HTERT RPE-1 (cell line): ENCODE data around the gene TENM4.

Experiments
- in situ Hi-C: fragments of 300-500 bp; cut with MboI; formaldehyde crosslinking; loops from 4 replicates; pipeline ENCODE4 v1.14.3; 2020; ENCODE audit warnings: low sequenced_read_pairs

The TENM4 gene

GRCh38 chr11:79453617-79454016 lies 12.8 kb upstream of the TENM4 start:
- in situ Hi-C loops = no loop called here

GRCh38 chr11:79449040-79449439 lies 8.2 kb upstream of the TENM4 start:
- in situ Hi-C loops = no loop called here

DNA sequence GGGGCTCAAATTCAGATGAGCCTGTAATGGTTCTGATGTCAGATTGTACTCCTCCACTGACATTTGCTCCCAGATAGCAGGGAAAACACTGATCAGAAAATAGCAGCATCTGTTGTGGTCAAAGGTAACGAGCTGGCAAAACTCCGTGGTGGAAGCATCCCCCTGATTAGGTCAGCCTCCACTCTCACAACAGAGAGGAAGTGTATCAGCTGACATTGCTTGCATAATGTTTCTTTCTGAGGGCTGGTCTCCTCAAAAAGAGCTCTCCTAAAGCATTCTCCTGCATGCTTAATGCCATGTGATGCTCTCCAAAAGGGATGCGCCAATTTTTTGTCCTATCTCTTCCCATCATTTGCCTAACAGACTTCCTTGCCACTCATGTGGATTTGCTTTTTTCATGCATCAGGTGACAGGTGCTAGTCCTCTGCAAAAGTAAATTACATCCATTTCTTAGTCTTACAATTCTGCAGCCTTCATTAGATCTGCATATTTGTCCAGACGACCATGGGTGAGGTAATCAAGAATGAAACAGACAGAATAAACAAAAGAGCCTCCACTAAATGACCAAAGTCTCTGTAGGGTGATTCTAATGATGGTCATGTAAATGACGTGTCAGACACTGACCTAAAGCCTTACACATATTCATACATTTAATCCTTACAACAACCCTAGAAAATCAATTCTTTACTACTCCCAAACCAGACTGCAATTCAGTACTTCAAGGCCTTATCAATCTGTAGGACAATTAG lies 6.4 kb upstream of the TENM4 start:
- in situ Hi-C loops = no loop called here

DNA sequence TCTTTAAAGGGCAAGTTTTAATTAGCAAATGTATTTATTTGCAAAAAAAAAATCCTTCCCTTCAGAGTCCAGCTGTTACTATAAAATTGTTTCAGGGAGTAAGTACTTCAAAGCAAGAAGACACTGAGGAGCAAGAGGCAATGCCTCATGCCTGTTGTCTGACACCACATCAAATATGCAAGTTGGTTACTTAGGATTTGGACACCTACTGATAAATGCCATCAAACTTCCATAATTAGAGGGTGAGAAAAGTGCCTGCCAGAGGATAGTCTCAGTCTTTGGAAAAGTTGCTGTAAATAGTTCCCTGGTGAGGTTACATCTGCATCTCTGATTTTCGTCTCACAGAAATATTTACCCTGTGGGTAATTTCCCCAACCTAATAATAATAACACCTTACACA lies 4.1 kb upstream of the TENM4 start:
- in situ Hi-C loops = no loop called here

GRCh38 chr11:79441461-79441875 lies 638 bp upstream of the TENM4 start:
- in situ Hi-C loops = no loop called here

DNA sequence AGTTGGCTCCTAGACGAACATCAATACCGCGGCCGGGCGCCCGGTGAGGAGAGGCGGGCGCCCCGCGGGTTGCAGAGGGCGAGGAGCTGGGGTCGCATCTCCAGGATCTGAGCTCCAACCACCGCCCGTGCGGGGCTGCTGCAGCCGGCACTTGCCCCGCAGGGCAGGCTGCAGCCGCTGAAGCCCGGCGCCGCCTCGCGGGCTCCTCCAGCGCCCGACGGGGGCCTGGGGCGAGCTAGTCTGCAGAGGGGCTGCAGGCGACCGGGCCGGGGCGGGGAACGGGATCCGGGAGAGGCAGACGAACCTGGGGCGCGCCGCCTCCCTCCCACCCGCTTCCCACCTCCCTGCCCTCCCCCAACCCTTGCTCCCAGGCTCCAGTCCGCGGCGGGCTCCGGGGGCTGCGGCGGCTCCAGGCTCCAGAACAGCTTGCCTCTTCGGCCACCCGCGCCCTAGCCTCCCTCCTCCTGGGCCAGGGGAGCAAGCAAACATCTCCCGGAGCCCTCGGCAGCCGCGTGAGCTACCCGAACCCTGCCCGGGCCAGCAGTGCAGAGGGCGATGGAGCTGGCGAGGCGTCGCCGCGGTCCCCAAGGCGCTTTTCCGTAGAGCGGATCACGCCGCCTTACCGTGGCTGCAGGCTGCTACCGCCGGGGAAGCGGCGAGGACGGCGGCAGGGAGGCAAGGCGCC lies 802 bp downstream of the TENM4 start:
- in situ Hi-C loops = no loop called here

GRCh38 chr11:79439410-79439885 lies 1.4 kb downstream of the TENM4 start:
- in situ Hi-C loops = no loop called here

GRCh38 chr11:79438631-79439409 lies 2.0 kb downstream of the TENM4 start:
- in situ Hi-C loops = no loop called here

DNA sequence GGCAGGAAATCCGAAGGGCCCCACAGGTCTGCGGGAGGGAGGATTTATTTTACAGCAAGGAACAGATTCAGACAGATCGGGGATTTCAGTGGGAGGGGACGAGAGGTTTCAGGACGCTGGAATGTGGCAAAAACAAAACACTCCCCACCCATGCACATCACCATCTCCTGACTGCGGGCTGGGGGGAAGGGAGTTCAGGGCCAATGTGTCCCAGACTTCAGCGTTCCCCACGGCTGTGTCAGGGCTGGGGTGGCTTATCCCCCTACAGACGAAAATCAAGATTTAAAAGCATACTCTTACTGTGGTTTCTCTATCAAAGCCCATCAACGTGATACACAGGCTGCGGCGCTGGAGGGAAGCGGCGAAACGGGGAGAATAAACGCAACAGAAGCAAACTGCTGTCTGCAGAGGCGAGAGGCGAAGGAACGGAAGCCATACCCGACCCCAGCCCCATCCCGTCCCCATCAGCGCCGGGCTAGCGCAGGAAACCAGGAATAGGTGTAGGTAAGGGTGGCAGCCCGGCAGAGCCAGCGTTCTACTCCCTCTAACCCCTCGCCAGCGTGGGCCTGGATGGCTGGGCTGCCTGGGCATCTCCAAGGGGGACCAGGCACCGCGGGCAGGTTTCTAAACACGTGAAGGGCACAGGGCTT lies 2.7 kb downstream of the TENM4 start:
- in situ Hi-C loops = no loop called here

GRCh38 chr11:79437278-79437980 lies 3.4 kb downstream of the TENM4 start:
- in situ Hi-C loops = no loop called here

DNA sequence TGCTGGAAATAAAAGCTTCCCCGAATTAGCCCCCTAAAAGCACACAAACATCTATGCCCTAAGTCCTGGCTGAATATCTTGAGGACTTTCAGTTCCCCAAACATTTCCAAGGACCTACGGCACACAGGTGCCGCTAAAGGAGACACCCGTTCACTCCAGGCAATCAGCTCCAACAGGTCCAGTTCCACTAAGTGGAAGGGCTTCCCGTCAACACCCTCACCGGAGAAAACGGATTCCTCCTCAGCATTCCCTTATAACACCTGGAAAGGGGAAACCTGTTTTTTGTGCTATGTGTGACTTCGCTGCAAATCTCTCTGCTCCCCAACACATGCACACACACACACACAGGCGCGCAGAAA lies 3.9 kb downstream of the TENM4 start:
- in situ Hi-C loops = no loop called here

DNA sequence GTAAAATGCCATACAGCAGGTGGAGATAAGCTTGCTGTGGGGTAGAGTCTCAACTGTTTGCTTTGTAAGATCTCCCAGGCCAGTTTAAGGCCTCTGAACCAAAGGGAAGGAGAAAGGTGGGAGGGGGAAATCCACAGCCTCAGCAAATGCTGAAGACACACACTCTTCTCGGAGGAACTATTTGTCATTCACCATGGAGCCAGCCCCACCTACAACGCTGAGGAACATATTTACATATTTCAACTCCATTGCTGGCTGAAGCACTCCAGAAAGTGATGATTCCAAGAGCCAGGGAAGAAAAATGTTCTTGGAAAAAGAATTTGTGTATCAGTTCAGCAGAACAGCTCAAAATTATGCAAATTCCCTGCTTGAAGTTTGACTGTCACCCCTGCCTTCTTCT lies 6.5 kb downstream of the TENM4 start:
- in situ Hi-C loops = no loop called here

GRCh38 chr11:79432138-79432537 lies 8.7 kb downstream of the TENM4 start:
- in situ Hi-C loops = no loop called here

DNA sequence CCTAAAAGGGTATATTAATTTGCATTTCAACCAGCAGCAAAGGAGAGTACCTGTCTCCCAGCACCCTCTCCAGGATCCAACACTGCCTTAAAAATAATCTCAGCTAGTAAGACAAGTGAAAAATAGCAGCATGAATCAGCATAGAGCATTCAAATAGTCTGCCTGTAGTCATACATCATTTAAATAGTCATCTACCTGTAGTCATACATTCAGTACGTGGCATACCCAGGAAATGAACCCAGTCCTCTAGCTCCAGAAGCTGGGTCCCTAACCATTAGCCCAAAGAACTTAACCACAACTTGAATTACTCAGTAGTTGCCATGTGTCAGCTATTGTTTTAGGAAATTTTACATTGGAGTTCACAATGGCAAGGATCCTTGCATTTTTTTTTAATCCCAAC lies 9.3 kb downstream of the TENM4 start:
- in situ Hi-C loops = no loop called here

DNA sequence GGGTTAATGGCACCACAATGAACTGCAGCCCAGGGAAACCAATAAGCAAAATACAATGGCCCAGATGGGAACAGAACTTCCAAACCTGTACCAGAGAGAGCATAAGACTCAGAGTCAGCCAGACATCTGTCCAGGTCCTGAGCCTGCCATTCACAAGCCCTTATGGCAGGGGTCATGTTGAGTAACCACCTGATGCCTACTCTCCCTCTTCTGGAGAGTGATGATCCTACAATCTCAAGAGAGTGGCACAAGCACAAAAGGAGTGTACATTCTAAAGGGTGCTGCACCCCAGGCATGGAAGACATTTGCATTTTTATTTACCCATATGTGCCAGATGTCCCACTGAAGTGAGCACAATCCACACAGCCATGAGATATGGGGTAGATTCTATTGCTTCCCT lies 10.6 kb downstream of the TENM4 start:
- in situ Hi-C loops = no loop called here

DNA sequence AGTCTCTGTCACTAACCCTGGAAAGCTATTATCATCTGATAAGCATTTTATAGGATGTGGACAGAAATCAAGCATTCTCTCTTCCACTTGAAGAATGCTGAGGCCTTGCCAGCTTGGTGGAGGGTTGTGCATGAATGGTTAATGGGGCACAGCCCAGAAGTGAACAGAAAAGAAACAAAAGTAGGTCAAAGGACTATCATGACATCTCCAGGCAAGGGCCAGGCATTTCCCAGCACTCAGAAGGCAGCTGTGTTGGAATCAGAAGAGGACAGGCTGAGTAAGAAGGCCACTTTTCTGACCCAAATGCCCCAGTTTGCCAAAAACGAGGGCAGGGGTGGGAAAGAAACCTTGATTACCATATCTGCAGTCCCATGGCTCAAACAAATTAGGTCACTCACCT lies 12.4 kb downstream of the TENM4 start:
- in situ Hi-C loops = no loop called here

DNA sequence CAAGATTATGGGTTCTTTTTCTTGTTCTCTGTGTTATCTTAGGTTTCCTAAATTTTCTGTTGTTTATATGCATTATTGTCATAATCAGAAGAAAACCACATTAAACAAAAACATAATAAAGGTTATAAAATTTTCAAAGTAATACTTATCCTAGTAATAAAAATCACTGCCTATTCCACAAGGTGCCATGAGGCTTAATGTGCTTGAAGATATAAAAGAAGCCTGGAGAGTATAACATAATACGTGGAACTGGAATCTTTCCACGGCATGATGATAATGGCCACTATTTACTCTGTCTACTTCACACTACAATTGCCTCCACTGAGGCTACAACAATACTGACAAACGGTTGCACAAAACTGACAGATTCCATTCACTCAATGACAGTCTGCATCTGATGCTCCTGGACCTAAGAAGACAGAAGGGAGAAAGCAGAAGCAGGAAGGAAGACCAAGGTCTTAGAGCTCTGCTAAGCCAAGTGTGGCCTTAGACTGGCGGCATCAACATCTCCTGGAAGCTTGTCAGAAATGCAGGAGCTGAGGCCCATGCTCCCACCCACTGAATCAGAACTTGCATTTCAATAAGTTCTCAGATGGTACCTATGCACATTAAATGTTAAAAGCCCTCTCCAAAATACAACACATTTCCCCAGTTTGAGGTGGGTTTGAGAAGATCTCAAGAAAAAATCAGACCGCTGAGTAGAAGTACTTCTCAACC lies 13.1 kb downstream of the TENM4 start:
- in situ Hi-C loops = no loop called here

DNA sequence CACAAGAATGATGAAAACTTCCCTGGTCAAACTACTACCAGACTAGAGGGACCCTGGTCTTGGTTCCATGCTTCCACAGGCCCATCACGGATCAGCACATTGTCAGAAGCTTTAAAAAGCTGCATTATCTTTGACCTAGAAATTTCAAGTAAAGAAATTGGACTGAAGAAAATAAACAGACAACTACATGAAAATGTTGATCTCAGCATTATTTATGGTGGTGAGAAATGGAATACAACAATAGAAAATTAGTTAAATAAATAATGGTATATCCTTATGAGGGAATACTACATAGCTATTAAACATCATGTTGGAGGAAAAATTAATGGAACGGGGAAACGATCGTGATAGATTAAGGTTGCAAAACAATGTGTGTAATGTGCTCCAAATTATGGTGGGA lies 13.7 kb downstream of the TENM4 start:
- in situ Hi-C loops = no loop called here

- in situ Hi-C loops = no loop called here
Observed at GRCh38 chr11:79425463-79425862, 15.4 kb downstream of the TENM4 start.

DNA sequence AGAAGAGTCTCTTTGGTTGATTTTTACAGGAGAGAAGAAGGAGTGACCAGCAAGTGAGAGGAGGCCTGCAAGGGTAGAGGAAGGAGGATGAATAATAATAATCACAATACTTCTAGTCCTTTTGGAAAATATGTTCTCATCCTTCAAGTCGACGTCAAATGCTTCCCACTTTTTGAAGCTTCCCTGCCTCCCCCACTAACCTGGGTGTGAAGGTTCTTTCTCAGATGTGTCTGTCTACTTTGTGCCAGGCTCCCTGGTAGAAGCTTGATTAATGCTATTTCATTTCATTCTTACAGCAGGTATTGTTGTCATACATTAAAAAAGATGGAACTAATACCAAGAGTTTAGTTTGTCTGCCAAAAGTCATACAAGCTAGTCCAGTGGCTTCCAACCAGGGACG lies 17.1 kb downstream of the TENM4 start:
- in situ Hi-C loops = no loop called here
